CD4-positive, alpha-beta T cell (primary cell): ENCODE results near the gene ROBO4. TPM values are rescaled to one million over a fixed set of nuclear protein-coding genes. Genes with fewer than 3 reads are reported as not detected.

Experiments used
- ATAC-seq: fragments of 200-7000 bp; cut with Tn5 transposase; one replicate; pipeline ENCODE4 v1.10.0; 2022; ENCODE audit warnings: mild to moderate bottlenecking; ENCODE audit not compliant: poor library complexity
- CTCF ChIA-PET: fragments of 350-600 bp; sonication (Branson Sonifier 250); formaldehyde crosslinking; loops from one replicate; lab custom pipeline; 2021; ENCODE audit warnings: antibody characterized with exemption, inconsistent platforms; lab: Charles Lee
- POLR2A ChIA-PET: fragments of 350-600 bp; sonication (Branson Sonifier 250); formaldehyde crosslinking; loops from one replicate; lab custom pipeline; 2021; ENCODE audit warnings: antibody characterized with exemption, inconsistent platforms; lab: Charles Lee
- DNase-seq, 14 experiments: peaks; one replicate each; pipeline ENCODE4 v3.0.0-alpha.2; 2013 to 2020; ENCODE audit warnings: mixed read lengths in 2 of 14
- H3K27ac ChIP-seq, 2 donors: one replicate each; pipeline versions ENCODE4 v1.5.1 to v1.7.0; 2013; ENCODE audit warnings: low read length in 2 of 2, low read depth in 1 of 2, mild to moderate bottlenecking in 1 of 2
- H3K27me3 ChIP-seq, 2 experiments: 1 replicate in 1 of 2; 2 replicates in 1 of 2; pipeline versions ENCODE4 v1.6.1 to v1.7.0; 2013; ENCODE audit warnings: low read length in 2 of 2, control low read depth in 1 of 2, mild to moderate bottlenecking in 1 of 2, moderate library complexity in 1 of 2; ENCODE audit not compliant: insufficient read depth in 2 of 2, control insufficient read depth in 1 of 2
- H3K36me3 ChIP-seq: one replicate; pipeline ENCODE4 v1.6.1; 2013; ENCODE audit warnings: low read length, control low read depth; ENCODE audit not compliant: insufficient read depth
- H3K4me1 ChIP-seq: one replicate; pipeline ENCODE4 v1.6.1; 2013; ENCODE audit warnings: low read length, control low read depth; ENCODE audit not compliant: insufficient read depth
- H3K4me3 ChIP-seq: one replicate; pipeline ENCODE4 v1.5.1; 2013; ENCODE audit warnings: mild to moderate bottlenecking, low read length, moderate library complexity
- H3K9me3 ChIP-seq, 2 experiments: 1 replicate in 1 of 2; 2 replicates in 1 of 2; pipeline versions ENCODE4 v1.6.1 to v1.7.0; 2013; ENCODE audit warnings: low read length in 2 of 2, mild to moderate bottlenecking in 2 of 2, control low read depth in 1 of 2, moderate library complexity in 1 of 2; ENCODE audit not compliant: control insufficient read depth in 1 of 2, insufficient read depth in 1 of 2
- H3K27ac Mint-ChIP-seq: one replicate; pipeline ENCODE4 v1.8.0; 2020; ENCODE audit warnings: mixed read lengths
- H3K27me3 Mint-ChIP-seq: one replicate; pipeline ENCODE4 v1.8.0; 2021; ENCODE audit warnings: mixed read lengths
- H3K36me3 Mint-ChIP-seq: one replicate; pipeline ENCODE4 v1.8.0; 2021; ENCODE audit warnings: low read depth, mixed read lengths
- H3K4me1 Mint-ChIP-seq: one replicate; pipeline ENCODE4 v1.8.0; 2021; ENCODE audit warnings: low read depth, mixed read lengths
- H3K4me3 Mint-ChIP-seq: one replicate; pipeline ENCODE4 v1.8.0; 2020; ENCODE audit warnings: mild to moderate bottlenecking, mixed read lengths
- H3K9me3 Mint-ChIP-seq: one replicate; pipeline ENCODE4 v1.8.0; 2020; ENCODE audit warnings: mixed read lengths
- CTCF ChIP-seq: fragments of 200-600 bp; IDR thresholded peaks from one replicate; pipeline ENCODE4 v1.8.0; 2022; ENCODE audit warnings: antibody characterized with exemption, mild to moderate bottlenecking
- intact Hi-C, 2 experiments: fragments of 100-400 bp; cut with DNase I in 1 of 2; cut with micrococcal nuclease in 1 of 2; formaldehyde crosslinking; loops; one replicate each; pipeline versions ENCODE4 v1.15.1 to v1.9.0; 2023 to 2025; cut with DNase I, micrococcal nuclease
- total RNA-seq, 174 experiments: library from RNA in 2 of 174; stranded (reverse) in 2 of 174; gene quantifications; one replicate each; pipeline ENCODE4 v1.2.3 and lab custom pipeline; 2021 to 2026

ROBO4 gene
- total RNA-seq, 2 experiments from 2014 or later: not detected

- POLR2A ChIA-PET: interaction anchor here (1.1 kb wide), 2 partner anchors 9 to 16 kb away, joined by 3 read pairs; no protein-coding TSS in a partner anchor
- Histone ChIP-seq H3K4me1 (no peaks in the 10 kb centered on the region), H3K36me3 (no peaks in the 10 kb centered on the region), H3K4me3 (no peak overlapping the region), H3K27me3 (no peaks in the 10 kb centered on the region), H3K9me3 (no peaks in the 10 kb centered on the region), H3K27ac (no peak overlapping the region)
- ATAC-seq: no peak
- CTCF ChIA-PET: no interaction called here
- Mint-ChIP-seq H3K36me3 (no peaks in the 10 kb centered on the region), H3K9me3 (no peaks in the 10 kb centered on the region), H3K4me3 (no peak overlapping the region), H3K27me3 (no peaks in the 10 kb centered on the region), H3K27ac (no peak overlapping the region), H3K4me1 (peaks cover 5% of the 10 kb centered on the region)
- no peak for TF ChIP-seq CTCF
- intact Hi-C loops: no loop called here
- DNase-seq: no peak
These were observed 37.3 kb upstream of the ROBO4 start for GRCh38 chr11:124934862-124935547.

GRCh38 chr11:124930799-124931198, 33.1 kb upstream of the ROBO4 start:
- Mint-ChIP-seq H3K27ac (no peak overlapping the region), H3K36me3 (no peaks in the 10 kb centered on the region), H3K9me3 (no peaks in the 10 kb centered on the region), H3K4me1 (peaks cover 5% of the 10 kb centered on the region), H3K4me3 (no peak overlapping the region), H3K27me3 (no peaks in the 10 kb centered on the region)
- H3K27ac ChIP-seq: no peak overlapping the region
- no peak overlapping the region for H3K4me3 ChIP-seq
- intact Hi-C loops: no loop called here
- no peaks in the 10 kb centered on the region for H3K4me1 ChIP-seq
- no peak for TF ChIP-seq CTCF
- no peaks in the 10 kb centered on the region for H3K27me3 ChIP-seq
- DNase-seq (peak in 1 of 14 experiments; percentile 34), ATAC-seq (no peak)
- CTCF ChIA-PET: no interaction called here
- no peaks in the 10 kb centered on the region for H3K36me3 ChIP-seq
- no peaks in the 10 kb centered on the region for H3K9me3 ChIP-seq
- POLR2A ChIA-PET: interaction anchor here (1.0 kb wide), 1 partner anchor 20 kb away, joined by 4 read pairs; no protein-coding TSS in a partner anchor

DNA sequence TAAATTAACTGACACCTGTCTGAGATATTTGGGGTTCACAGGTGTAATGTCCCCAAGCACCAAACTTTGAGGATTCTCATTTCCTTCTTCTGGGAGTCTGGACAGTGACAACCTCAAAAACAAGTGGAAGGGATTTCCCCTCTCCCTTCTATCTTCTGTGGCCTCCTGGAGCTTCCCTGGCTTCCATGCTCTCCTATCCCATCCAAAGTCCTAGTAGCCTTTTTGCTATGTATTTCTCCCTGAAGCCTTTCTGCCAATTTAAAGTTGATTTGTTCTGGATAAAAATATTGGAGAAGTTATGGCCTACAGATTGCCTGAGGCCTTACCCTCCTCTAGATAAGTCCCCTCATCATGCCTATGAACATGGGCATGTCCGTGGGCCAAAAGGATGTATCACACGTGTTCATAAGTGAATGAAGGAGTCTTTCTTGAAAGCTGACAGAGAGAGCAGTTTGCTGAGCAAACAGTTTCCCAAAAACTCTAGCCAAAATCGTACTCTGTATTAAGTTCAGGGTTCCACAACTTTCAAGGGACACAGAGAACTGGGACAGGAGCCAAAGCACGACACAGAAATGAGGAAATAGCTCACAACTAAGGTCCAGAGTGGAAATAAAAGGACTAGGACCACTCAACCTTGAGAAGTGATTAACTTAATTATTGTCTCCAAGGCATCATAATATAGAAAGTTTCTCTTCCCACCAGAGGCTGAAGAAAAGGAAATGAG, 31.4 kb upstream of the ROBO4 start:
- H3K27me3 Mint-ChIP-seq: no peaks in the 10 kb centered on the region
- POLR2A ChIA-PET: no interaction called here

More for the DNA sequence above, 31.4 kb upstream of the ROBO4 start:
- no peak for TF ChIP-seq CTCF
- CTCF ChIA-PET: no interaction called here
- intact Hi-C loops: no loop called here
- no peaks in the 10 kb centered on the region for H3K27me3 ChIP-seq
- no peak overlapping the region for H3K27ac Mint-ChIP-seq
- DNase-seq (no peak), ATAC-seq (no peak)
- peaks cover 16% of the 10 kb centered on the region for H3K4me1 Mint-ChIP-seq
- H3K36me3 Mint-ChIP-seq: no peaks in the 10 kb centered on the region
- H3K4me3 ChIP-seq: no peak overlapping the region
- H3K27ac ChIP-seq: no peak overlapping the region
- no peaks in the 10 kb centered on the region for H3K36me3 ChIP-seq
- H3K9me3 ChIP-seq: no peaks in the 10 kb centered on the region
- no peaks in the 10 kb centered on the region for H3K4me1 ChIP-seq
- H3K9me3 Mint-ChIP-seq: no peaks in the 10 kb centered on the region
- H3K4me3 Mint-ChIP-seq: no peak overlapping the region
